Hepatocyte (in vitro differentiated cells): ENCODE results near the gene LPP.

Source experiments
- CTCF ChIP-seq: fragments of 200-600 bp; sonication (generic); IDR thresholded peaks from 2 replicates; pipeline ENCODE4 v1.5.1; 2016; ENCODE audit warnings: antibody characterized with exemption, mild to moderate bottlenecking; ENCODE audit not compliant: poor library complexity
- EZH2 ChIP-seq: fragments of 200-600 bp; sonication (generic); IDR thresholded peaks from 2 replicates; pipeline ENCODE4 v1.6.1; 2016; ENCODE audit warnings: antibody characterized with exemption, mild to moderate bottlenecking, borderline replicate concordance

GRCh38 chr3:188480011-188480410, 326.1 kb downstream of the LPP start:
- TF ChIP-seq CTCF (no peak), EZH2 (no peak)
